Measurements from ENCODE around the gene SEC63. TPM values are rescaled to one million over a fixed set of nuclear protein-coding genes. Genes with fewer than 3 reads are reported as not detected.

The SEC63 gene
- total RNA-seq, 1 experiment from 2014 or later: 86.2 TPM

DNA sequence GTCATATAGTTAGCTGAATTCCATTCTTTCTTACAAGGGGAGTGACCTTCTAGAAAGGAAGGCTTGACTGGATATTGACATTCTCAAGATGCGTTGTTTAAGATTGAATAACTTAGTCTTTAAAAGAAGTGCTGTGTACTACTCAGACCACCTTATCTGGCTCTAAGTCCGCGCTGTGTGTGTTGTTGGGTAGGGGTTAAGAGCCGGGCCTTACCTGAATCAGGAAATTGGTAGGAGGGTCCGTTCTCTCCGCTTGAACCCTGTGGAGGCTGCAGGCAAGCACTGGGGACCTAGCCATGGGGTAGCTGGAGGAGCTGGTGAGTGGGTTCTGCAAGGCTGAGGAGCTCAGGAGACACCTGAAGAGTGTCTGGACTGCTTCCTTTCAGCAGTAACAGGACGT, 124.9 kb downstream of the SEC63 start:
- Histone ChIP-seq H3K79me2 (ENCODE audit: insufficient read depth, low read length) (no peaks in the 10 kb centered on the region), H3K23ac (ENCODE audit: insufficient read length, low read depth, low read length) (no peak overlapping the region), H3K18ac (ENCODE audit: insufficient read length, low read depth, low read length) (no peak overlapping the region), H4K20me1 (ENCODE audit: control insufficient read depth, insufficient read depth, insufficient read length) (no peaks in the 10 kb centered on the region), H2BK5ac (ENCODE audit: insufficient read length, low read length) (no peak overlapping the region), H3K27me3 (ENCODE audit: insufficient read depth, low read length) (no peaks in the 10 kb centered on the region), H2BK12ac (ENCODE audit: insufficient read length, low read depth, low read length) (no peak overlapping the region), H4K5ac (ENCODE audit: insufficient read length, low read depth, low read length) (no peak overlapping the region), H3K4me2 (ENCODE audit: insufficient read depth, insufficient read length, low read length) (no peak overlapping the region), H3K56ac (ENCODE audit: insufficient read length, low read depth, low read length) (no peak overlapping the region), H3K79me1 (ENCODE audit: insufficient read depth, low read depth, low read length, poor library complexity, severe bottlenecking) (no peaks in the 10 kb centered on the region), H3K9me3 (ENCODE audit: control insufficient read depth, low read depth, low read length) (no peaks in the 10 kb centered on the region), H2BK15ac (ENCODE audit: low read depth, low read length) (no peak overlapping the region), H2BK20ac (ENCODE audit: low read depth, low read length, poor library complexity, severe bottlenecking) (no peak overlapping the region), H3K9ac (ENCODE audit: extremely low read depth, insufficient read length, low read length) (no peak overlapping the region), H3K4me1 (ENCODE audit: insufficient read depth, low read length) (0 out of 2 replicates have a peak, but pooled peaks cover 3% of the 10 kb centered on the region), H3K23me2 (ENCODE audit: insufficient read length, low read depth, low read length, poor library complexity, severe bottlenecking) (no peaks in the 10 kb centered on the region), H2AFZ (ENCODE audit: low read length) (no peak overlapping the region), H3K14ac (ENCODE audit: insufficient read depth, low read length) (no peak overlapping the region), H3T11ph (ENCODE audit: low read length) (no peak overlapping the region), H4K8ac (replicated peaks; ENCODE audit: insufficient read length, low read depth, low read length) (no peak overlapping the region), H4K91ac (ENCODE audit: insufficient read length, low read depth, low read length) (no peak overlapping the region), H2BK120ac (ENCODE audit: low read depth, low read length, poor library complexity, severe bottlenecking) (no peak overlapping the region), H3K27ac (ENCODE audit: insufficient read length, low read depth, low read length) (no peak overlapping the region), H2AK5ac (ENCODE audit: insufficient read length, low read length) (no peak overlapping the region), H3K4ac (ENCODE audit: low read depth, low read length) (no peak overlapping the region)
- WGBS (ENCODE audit: extremely low coverage, insufficient read length, low lambda C conversion rate): no CpG with 5 or more reads among the region's 7 CpGs
- Mint-ChIP-seq H3K27me3 (ENCODE audit: low read depth) (no peaks in the 10 kb centered on the region; the same call in 1 of the 2 replicates), H3K4me1 (peaks cover 10 to 11% of the 10 kb centered on the region in 2 experiments), H3K36me3 (ENCODE audit: insufficient read depth in 1 of 3, low read depth in 3 of 3) (no peaks in the 10 kb centered on the region), H3K4me3 (no peak overlapping the region), H3K27ac (no peak overlapping the region; a peak in 1 of 7 replicates), H3K9me3 (no peaks in the 10 kb centered on the region)
- DNase-seq: no peak
- TF ChIP-seq, protein P1, sequence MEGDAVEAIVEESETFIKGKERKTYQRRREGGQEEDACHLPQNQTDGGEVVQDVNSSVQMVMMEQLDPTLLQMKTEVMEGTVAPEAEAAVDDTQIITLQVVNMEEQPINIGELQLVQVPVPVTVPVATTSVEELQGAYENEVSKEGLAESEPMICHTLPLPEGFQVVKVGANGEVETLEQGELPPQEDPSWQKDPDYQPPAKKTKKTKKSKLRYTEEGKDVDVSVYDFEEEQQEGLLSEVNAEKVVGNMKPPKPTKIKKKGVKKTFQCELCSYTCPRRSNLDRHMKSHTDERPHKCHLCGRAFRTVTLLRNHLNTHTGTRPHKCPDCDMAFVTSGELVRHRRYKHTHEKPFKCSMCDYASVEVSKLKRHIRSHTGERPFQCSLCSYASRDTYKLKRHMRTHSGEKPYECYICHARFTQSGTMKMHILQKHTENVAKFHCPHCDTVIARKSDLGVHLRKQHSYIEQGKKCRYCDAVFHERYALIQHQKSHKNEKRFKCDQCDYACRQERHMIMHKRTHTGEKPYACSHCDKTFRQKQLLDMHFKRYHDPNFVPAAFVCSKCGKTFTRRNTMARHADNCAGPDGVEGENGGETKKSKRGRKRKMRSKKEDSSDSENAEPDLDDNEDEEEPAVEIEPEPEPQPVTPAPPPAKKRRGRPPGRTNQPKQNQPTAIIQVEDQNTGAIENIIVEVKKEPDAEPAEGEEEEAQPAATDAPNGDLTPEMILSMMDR (conservative IDR thresholded peaks at IDR 0.05): no peak

Measured in H9 (cell line).